Measurements from ENCODE around the gene EPOP.

DNA sequence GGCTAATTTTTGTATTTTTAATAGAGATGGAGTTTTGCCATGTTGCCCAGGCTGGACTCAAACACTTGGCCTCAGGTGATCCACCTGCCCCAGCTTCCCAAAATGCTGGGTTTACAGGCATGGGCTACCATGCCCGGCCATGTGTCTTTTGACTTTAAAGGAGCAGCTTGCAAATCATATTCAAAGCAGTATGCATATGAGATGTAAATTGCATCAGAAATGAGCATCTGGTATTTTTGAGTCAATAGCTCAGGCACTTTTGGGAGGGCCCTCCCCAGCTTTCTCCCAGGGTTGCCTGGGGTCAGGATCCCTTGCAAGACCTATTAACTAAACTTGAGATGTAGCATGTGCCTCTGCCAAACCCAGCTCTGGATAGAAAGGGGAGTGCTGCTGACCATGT is 21.5 kb downstream of the EPOP start:
- TF ChIP-seq, protein P1, sequence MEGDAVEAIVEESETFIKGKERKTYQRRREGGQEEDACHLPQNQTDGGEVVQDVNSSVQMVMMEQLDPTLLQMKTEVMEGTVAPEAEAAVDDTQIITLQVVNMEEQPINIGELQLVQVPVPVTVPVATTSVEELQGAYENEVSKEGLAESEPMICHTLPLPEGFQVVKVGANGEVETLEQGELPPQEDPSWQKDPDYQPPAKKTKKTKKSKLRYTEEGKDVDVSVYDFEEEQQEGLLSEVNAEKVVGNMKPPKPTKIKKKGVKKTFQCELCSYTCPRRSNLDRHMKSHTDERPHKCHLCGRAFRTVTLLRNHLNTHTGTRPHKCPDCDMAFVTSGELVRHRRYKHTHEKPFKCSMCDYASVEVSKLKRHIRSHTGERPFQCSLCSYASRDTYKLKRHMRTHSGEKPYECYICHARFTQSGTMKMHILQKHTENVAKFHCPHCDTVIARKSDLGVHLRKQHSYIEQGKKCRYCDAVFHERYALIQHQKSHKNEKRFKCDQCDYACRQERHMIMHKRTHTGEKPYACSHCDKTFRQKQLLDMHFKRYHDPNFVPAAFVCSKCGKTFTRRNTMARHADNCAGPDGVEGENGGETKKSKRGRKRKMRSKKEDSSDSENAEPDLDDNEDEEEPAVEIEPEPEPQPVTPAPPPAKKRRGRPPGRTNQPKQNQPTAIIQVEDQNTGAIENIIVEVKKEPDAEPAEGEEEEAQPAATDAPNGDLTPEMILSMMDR (IDR thresholded peaks at IDR 0.05): no peak
- no peak for TF ChIP-seq ZFX (IDR thresholded peaks at IDR 0.05; ENCODE audit: borderline replicate concordance)
